ENCODE results near the gene RBMS2.

RBMS2 gene

DNA sequence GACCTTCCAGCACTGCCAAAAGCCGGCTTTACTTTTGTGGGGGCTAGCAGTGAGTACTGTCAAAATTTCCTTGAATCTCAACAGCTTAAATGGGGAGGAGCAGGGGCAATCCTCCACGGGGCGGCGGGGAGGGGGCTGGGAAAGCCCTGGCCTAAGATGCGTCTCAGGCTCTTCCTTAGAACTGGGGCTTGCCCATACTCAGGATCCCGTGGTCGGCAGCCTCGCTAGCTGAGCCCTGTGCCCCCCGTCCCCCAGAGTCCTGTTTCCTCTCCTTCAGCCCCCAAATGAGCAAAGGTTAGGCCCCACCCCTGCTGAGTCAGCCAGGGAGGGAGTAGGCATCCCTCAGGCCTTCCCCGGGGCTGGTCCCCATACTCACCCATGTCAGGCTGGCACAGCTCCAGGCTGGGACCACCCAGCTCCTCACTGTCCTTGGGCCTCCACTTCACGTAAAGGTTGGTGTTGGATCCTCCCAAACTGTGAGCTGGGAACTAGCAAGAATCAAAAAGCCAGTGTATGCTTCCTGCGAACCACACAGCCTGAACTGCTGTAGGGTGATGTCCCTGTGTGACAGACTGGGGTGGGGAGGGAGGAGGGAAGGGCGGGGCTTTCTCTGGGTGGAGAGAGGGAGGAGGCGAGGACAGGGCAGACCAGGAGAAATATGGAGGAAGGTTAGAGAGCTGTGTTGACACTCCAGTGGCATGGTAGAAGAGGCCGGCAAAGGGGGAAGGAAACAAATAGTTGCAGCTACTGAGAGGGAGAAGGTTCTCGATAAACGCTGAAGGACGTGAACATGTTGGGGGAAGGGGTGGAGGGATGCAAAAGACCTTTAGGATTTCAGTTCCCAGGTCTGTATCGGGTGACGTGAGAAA lies 114.4 kb downstream of the RBMS2 start (continued):
- TF ChIP-seq, protein P1, sequence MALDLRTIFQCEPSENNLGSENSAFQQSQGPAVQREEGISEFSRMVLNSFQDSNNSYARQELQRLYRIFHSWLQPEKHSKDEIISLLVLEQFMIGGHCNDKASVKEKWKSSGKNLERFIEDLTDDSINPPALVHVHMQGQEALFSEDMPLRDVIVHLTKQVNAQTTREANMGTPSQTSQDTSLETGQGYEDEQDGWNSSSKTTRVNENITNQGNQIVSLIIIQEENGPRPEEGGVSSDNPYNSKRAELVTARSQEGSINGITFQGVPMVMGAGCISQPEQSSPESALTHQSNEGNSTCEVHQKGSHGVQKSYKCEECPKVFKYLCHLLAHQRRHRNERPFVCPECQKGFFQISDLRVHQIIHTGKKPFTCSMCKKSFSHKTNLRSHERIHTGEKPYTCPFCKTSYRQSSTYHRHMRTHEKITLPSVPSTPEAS (tag by site-specific recombination; IDR thresholded peaks at IDR 0.05): no peak
- TF ChIP-seq SCRT1 (tag by site-specific recombination; IDR thresholded peaks at IDR 0.05; ENCODE audit: borderline replicate concordance) (no peak), ZNF140 (tag by site-specific recombination; IDR thresholded peaks at IDR 0.05) (no peak), ZNF426 (tag by site-specific recombination; IDR thresholded peaks at IDR 0.05) (no peak), GLIS2 (tag by site-specific recombination; IDR thresholded peaks at IDR 0.05) (peak; percentile 96), ZNF354C (tag by site-specific recombination; IDR thresholded peaks at IDR 0.05; ENCODE audit: borderline replicate concordance, low read depth) (no peak), TRIM28 (IDR thresholded peaks at IDR 0.05; ENCODE audit: borderline replicate concordance, low read length) (0 out of 2 replicates have a peak, but pooled peaks have one; percentile 2), ZNF391 (tag by site-specific recombination; IDR thresholded peaks at IDR 0.05; ENCODE audit: borderline replicate concordance, low read depth) (no peak), ZNF133 (tag by site-specific recombination; IDR thresholded peaks at IDR 0.05) (no peak), RBAK (tag by site-specific recombination; IDR thresholded peaks at IDR 0.05) (no peak), ZNF404 (tag by site-specific recombination; IDR thresholded peaks at IDR 0.05) (no peak), KLF8 (tag by site-specific recombination; IDR thresholded peaks at IDR 0.05) (peak; percentile 85), ZNF48 (tag by site-specific recombination; IDR thresholded peaks at IDR 0.05) (no peak), ZNF350 (tag by site-specific recombination; IDR thresholded peaks at IDR 0.05) (no peak), ZBTB21 (tag by site-specific recombination; IDR thresholded peaks at IDR 0.05) (no peak), ZSCAN23 (tag by site-specific recombination; IDR thresholded peaks at IDR 0.05) (no peak), ZNF292 (tag by site-specific recombination; IDR thresholded peaks at IDR 0.05; ENCODE audit: borderline replicate concordance, low read depth) (no peak), HOXD13 (CRISPR knock-in tag; IDR thresholded peaks at IDR 0.05; ENCODE audit: borderline replicate concordance) (no peak), ZNF558 (tag by site-specific recombination; IDR thresholded peaks at IDR 0.05) (no peak), ZNF843 (tag by site-specific recombination; IDR thresholded peaks at IDR 0.05) (no peak), OSR2 (tag by site-specific recombination; IDR thresholded peaks at IDR 0.05) (peak; percentile 60), ZNF184 (tag by site-specific recombination; IDR thresholded peaks at IDR 0.05) (no peak)
- TF ChIP-seq, protein P2, sequence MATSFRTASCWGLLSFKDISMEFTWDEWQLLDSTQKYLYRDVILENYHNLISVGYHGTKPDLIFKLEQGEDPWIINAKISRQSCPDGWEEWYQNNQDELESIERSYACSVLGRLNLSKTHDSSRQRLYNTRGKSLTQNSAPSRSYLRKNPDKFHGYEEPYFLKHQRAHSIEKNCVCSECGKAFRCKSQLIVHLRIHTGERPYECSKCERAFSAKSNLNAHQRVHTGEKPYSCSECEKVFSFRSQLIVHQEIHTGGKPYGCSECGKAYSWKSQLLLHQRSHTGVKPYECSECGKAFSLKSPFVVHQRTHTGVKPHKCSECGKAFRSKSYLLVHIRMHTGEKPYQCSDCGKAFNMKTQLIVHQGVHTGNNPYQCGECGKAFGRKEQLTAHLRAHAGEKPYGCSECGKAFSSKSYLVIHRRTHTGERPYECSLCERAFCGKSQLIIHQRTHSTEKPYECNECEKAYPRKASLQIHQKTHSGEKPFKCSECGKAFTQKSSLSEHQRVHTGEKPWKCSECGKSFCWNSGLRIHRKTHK (tag by site-specific recombination; IDR thresholded peaks at IDR 0.05): no peak
- TF ChIP-seq, protein P3, sequence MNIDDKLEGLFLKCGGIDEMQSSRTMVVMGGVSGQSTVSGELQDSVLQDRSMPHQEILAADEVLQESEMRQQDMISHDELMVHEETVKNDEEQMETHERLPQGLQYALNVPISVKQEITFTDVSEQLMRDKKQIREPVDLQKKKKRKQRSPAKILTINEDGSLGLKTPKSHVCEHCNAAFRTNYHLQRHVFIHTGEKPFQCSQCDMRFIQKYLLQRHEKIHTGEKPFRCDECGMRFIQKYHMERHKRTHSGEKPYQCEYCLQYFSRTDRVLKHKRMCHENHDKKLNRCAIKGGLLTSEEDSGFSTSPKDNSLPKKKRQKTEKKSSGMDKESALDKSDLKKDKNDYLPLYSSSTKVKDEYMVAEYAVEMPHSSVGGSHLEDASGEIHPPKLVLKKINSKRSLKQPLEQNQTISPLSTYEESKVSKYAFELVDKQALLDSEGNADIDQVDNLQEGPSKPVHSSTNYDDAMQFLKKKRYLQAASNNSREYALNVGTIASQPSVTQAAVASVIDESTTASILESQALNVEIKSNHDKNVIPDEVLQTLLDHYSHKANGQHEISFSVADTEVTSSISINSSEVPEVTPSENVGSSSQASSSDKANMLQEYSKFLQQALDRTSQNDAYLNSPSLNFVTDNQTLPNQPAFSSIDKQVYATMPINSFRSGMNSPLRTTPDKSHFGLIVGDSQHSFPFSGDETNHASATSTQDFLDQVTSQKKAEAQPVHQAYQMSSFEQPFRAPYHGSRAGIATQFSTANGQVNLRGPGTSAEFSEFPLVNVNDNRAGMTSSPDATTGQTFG (tag by site-specific recombination; IDR thresholded peaks at IDR 0.05; ENCODE audit: borderline replicate concordance): no peak
- TF ChIP-seq, protein P4, sequence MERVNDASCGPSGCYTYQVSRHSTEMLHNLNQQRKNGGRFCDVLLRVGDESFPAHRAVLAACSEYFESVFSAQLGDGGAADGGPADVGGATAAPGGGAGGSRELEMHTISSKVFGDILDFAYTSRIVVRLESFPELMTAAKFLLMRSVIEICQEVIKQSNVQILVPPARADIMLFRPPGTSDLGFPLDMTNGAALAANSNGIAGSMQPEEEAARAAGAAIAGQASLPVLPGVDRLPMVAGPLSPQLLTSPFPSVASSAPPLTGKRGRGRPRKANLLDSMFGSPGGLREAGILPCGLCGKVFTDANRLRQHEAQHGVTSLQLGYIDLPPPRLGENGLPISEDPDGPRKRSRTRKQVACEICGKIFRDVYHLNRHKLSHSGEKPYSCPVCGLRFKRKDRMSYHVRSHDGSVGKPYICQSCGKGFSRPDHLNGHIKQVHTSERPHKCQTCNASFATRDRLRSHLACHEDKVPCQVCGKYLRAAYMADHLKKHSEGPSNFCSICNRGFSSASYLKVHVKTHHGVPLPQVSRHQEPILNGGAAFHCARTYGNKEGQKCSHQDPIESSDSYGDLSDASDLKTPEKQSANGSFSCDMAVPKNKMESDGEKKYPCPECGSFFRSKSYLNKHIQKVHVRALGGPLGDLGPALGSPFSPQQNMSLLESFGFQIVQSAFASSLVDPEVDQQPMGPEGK (tag by site-specific recombination; IDR thresholded peaks at IDR 0.05): peak; percentile 58
- TF ChIP-seq, protein P5, sequence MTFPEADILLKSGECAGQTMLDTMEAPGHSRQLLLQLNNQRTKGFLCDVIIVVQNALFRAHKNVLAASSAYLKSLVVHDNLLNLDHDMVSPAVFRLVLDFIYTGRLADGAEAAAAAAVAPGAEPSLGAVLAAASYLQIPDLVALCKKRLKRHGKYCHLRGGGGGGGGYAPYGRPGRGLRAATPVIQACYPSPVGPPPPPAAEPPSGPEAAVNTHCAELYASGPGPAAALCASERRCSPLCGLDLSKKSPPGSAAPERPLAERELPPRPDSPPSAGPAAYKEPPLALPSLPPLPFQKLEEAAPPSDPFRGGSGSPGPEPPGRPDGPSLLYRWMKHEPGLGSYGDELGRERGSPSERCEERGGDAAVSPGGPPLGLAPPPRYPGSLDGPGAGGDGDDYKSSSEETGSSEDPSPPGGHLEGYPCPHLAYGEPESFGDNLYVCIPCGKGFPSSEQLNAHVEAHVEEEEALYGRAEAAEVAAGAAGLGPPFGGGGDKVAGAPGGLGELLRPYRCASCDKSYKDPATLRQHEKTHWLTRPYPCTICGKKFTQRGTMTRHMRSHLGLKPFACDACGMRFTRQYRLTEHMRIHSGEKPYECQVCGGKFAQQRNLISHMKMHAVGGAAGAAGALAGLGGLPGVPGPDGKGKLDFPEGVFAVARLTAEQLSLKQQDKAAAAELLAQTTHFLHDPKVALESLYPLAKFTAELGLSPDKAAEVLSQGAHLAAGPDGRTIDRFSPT (tag by site-specific recombination; IDR thresholded peaks at IDR 0.05): peak; percentile 75
- TF ChIP-seq, protein P6, sequence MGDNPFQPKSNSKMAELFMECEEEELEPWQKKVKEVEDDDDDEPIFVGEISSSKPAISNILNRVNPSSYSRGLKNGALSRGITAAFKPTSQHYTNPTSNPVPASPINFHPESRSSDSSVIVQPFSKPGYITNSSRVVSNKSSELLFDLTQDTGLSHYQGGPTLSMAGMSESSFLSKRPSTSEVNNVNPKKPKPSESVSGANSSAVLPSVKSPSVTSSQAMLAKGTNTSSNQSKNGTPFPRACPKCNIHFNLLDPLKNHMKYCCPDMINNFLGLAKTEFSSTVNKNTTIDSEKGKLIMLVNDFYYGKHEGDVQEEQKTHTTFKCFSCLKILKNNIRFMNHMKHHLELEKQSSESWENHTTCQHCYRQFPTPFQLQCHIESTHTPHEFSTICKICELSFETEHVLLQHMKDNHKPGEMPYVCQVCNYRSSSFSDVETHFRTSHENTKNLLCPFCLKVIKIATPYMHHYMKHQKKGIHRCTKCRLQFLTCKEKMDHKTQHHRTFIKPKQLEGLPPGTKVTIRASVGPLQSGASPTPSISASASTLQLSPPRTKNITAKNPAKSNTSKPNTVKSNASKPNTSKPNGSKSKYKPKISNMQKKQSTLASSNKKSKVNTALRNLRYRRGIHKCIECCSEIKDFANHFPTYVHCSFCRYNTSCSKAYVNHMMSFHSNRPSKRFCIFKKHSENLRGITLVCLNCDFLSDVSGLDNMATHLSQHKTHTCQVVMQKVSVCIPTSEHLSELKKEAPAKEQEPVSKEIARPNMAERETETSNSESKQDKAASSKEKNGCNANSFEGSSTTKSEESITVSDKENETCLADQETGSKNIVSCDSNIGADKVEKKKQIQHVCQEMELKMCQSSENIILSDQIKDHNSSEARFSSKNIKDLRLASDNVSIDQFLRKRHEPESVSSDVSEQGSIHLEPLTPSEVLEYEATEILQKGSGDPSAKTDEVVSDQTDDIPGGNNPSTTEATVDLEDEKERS (tag by site-specific recombination; IDR thresholded peaks at IDR 0.05): no peak

Measured in HEK293 (cell line).